Fibroblast of pulmonary artery (primary cell): ENCODE results near the gene RHEB.

Experiments
- DNase-seq: peaks from one replicate; pipeline ENCODE4 v3.0.0-alpha.2; 2010; ENCODE audit warnings: low read depth
- H3K4me3 ChIP-seq: replicated peaks from 2 replicates; pipeline ENCODE4 v1.5.1; 2011; ENCODE audit warnings: low read depth, mild to moderate bottlenecking, control low read depth, low read length, moderate library complexity
- TF ChIP-seq, protein P1 (sequence below): IDR thresholded peaks from 2 replicates; pipeline ENCODE4 v1.5.1; 2011; ENCODE audit warnings: mild to moderate bottlenecking, control low read depth, low read length, inconsistent platforms; ENCODE audit errors: missing control alignments

Gene RHEB

DNA sequence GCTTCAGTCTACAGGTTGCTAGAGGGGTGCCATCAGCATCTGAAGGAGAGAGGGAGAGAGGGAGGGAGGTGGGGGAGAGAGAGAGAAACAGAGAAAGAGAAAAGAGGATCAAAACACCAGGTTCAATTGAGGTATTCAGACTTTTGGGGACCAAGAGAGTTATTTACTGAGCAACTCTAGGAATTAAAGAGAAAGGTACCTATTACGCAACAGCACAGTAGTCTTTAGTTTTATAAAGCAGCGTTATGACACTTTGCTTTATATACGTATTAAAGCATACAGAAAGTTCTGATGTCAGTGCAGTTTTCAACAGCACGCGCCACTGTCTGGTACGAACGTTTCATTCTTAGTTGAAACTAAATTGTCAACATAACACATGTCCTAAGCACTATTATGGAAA, 41.8 kb downstream of the RHEB start:
- TF ChIP-seq, protein P1, sequence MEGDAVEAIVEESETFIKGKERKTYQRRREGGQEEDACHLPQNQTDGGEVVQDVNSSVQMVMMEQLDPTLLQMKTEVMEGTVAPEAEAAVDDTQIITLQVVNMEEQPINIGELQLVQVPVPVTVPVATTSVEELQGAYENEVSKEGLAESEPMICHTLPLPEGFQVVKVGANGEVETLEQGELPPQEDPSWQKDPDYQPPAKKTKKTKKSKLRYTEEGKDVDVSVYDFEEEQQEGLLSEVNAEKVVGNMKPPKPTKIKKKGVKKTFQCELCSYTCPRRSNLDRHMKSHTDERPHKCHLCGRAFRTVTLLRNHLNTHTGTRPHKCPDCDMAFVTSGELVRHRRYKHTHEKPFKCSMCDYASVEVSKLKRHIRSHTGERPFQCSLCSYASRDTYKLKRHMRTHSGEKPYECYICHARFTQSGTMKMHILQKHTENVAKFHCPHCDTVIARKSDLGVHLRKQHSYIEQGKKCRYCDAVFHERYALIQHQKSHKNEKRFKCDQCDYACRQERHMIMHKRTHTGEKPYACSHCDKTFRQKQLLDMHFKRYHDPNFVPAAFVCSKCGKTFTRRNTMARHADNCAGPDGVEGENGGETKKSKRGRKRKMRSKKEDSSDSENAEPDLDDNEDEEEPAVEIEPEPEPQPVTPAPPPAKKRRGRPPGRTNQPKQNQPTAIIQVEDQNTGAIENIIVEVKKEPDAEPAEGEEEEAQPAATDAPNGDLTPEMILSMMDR: no peak
- DNase-seq: no peak
- no peak overlapping the region for H3K4me3 ChIP-seq

DNA sequence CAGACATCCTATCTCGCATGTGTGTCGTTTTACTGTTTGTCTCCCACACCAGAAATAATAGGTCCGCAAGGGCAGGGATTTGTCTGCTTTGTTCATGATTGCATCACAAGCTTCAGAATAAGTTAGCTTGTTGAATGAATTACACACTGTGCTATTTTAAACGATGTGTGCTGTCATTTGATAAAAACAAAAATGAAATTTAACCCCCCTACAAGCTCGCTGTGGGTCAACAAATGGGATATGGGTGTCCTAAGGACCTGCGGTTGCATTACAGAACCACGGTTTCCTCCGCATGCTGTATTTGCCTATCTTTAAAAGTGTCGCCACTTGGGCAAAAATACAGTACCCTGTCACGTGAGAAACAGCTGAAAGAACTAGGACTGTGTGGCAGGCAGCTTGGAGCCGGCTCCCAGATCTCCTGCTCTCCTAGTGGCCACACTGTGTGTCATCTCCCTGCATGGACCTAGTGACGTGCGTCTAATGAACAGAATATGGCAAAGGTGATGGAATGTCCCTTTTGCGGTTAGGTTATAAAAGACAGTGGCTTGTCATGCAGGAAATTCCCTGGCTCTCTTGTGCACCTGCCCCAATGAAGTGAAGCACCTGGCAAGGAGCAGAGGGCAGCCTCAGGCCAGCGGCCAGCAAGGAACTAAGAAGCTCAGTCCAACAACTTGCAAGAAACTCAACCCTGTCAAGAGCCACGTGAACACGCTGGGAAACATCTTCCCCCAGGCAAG, 46.9 kb downstream of the RHEB start:
- TF ChIP-seq, protein P1: no peak
- peak; percentile 71 for DNase-seq
- no peak overlapping the region for H3K4me3 ChIP-seq

- no peak for DNase-seq
- H3K4me3 ChIP-seq: no peak overlapping the region
- TF ChIP-seq, protein P1: no peak
These were observed 49.0 kb downstream of the RHEB start for GRCh38 chr7:151470711-151471110.

- TF ChIP-seq, protein P1: no peak
- DNase-seq: no peak
- no peak overlapping the region for H3K4me3 ChIP-seq
These were observed 50.4 kb downstream of the RHEB start for GRCh38 chr7:151469281-151469680.

GRCh38 chr7:151468217-151469018, 51.3 kb downstream of the RHEB start:
- TF ChIP-seq, protein P1: no peak
- H3K4me3 ChIP-seq: no peak overlapping the region
- no peak for DNase-seq

DNA sequence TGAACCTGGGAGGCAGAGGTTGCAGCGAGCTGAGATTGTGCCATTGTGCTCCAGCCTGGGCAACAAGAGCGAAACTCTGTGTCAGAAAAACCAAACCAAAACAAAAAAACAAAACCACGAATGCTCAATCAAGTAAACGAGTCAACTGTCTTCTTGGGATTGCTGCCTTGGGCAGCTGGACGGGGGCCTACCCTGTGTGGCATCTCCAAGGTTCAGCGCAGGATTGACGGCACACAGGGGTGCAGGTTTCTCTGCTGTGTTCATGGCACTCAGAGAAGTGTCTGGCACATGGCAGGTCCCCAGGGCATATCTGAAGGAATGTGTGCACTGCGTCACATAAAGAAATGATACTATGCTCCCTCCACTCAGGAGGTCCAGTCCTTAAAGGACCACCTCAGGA, 54.5 kb downstream of the RHEB start:
- no peak for DNase-seq
- TF ChIP-seq, protein P1: no peak
- no peak overlapping the region for H3K4me3 ChIP-seq
